Uterus (tissue), 2 donors: ENCODE measurements around the gene HUNK.

Experiments used
- POLR2A ChIP-seq, 2 donors: fragments of 450-650 bp; IDR thresholded peaks; one replicate each; pipeline ENCODE4 v1.6.1; 2016; ENCODE audit warnings: antibody characterized with exemption in 2 of 2, mild to moderate bottlenecking in 1 of 2, moderate library complexity in 1 of 2
- TF ChIP-seq, protein P1 (sequence below), 4 experiments: fragments of 200-600 bp in 2 of 4; fragments of 450-650 bp in 2 of 4; sonication (generic) in 2 of 4; IDR thresholded peaks; one replicate each; pipeline ENCODE4 v1.5.1; 2016 to 2019; ENCODE audit warnings: antibody characterized with exemption in 4 of 4, mild to moderate bottlenecking in 2 of 4, moderate library complexity in 1 of 4

DNA sequence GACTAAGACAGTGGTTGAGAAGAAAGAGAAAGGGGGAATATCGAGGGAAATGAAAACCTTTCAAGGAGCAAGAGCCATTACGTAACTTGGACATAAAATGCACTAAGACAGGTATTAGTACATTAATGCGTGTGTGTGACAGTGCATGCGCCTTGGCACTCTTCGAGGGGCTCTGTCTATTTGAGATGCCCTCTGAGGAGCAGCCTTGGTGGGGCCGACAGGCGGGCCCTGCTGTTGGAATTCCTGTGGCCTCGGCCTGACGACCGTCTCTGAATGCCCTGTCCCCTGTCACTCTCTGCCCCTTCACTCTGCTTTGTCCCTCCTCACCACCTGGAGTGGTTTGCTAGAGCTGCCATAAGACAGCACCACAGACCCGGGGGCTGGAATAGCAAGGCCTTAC is 12.3 kb downstream of the HUNK start:
- TF ChIP-seq POLR2A (IDR thresholded peaks at IDR 0.05) = no peak
- TF ChIP-seq, protein P1, sequence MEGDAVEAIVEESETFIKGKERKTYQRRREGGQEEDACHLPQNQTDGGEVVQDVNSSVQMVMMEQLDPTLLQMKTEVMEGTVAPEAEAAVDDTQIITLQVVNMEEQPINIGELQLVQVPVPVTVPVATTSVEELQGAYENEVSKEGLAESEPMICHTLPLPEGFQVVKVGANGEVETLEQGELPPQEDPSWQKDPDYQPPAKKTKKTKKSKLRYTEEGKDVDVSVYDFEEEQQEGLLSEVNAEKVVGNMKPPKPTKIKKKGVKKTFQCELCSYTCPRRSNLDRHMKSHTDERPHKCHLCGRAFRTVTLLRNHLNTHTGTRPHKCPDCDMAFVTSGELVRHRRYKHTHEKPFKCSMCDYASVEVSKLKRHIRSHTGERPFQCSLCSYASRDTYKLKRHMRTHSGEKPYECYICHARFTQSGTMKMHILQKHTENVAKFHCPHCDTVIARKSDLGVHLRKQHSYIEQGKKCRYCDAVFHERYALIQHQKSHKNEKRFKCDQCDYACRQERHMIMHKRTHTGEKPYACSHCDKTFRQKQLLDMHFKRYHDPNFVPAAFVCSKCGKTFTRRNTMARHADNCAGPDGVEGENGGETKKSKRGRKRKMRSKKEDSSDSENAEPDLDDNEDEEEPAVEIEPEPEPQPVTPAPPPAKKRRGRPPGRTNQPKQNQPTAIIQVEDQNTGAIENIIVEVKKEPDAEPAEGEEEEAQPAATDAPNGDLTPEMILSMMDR (IDR thresholded peaks at IDR 0.05) = no peak
